ENCODE results near the gene CFAP97D1. TPM values are rescaled to one million over a fixed set of nuclear protein-coding genes. Genes with fewer than 3 reads are reported as not detected.

Gene CFAP97D1
- polyA plus RNA-seq, 1 experiment, result 0.02 TPM

- no peak for DNase-seq (ENCODE audit: low read depth, low spot score)
- CTCF ChIA-PET, result no interaction called here
- Histone ChIP-seq H3K27ac (ENCODE audit: low read depth, low read length) (no peak overlapping the region), H3K4me3 (ENCODE audit: low read depth, low read length) (no peak overlapping the region), H3K27me3 (ENCODE audit: control insufficient read depth, insufficient read depth, low read length) (no peaks in the 10 kb centered on the region), H3K9me3 (ENCODE audit: control insufficient read depth, insufficient read depth, low read length) (no peaks in the 10 kb centered on the region)
- no peak for TF ChIP-seq CTCF (IDR thresholded peaks at IDR 0.05; ENCODE audit: low read depth, low read length)
- POLR2A ChIA-PET, result no interaction called here
These were observed 30.0 kb downstream of the CFAP97D1 start for GRCh38 chr17:43810226-43810715.

GRCh38 chr17:43810823-43811222 lies 30.6 kb downstream of the CFAP97D1 start:
- no peak for TF ChIP-seq CTCF (IDR thresholded peaks at IDR 0.05; ENCODE audit: low read depth, low read length)
- Histone ChIP-seq H3K4me3 (ENCODE audit: low read depth, low read length) (no peak overlapping the region), H3K27me3 (ENCODE audit: control insufficient read depth, insufficient read depth, low read length) (no peaks in the 10 kb centered on the region), H3K27ac (ENCODE audit: low read depth, low read length) (no peak overlapping the region), H3K9me3 (ENCODE audit: control insufficient read depth, insufficient read depth, low read length) (no peaks in the 10 kb centered on the region)
- ChIA-PET POLR2A (no interaction called here), CTCF (no interaction called here)
- no peak for DNase-seq (ENCODE audit: low read depth, low spot score)

GRCh38 chr17:43812396-43813265 lies 32.4 kb downstream of the CFAP97D1 start:
- Histone ChIP-seq H3K27ac (ENCODE audit: low read depth, low read length) (no peak overlapping the region), H3K27me3 (ENCODE audit: control insufficient read depth, insufficient read depth, low read length) (no peaks in the 10 kb centered on the region), H3K9me3 (ENCODE audit: control insufficient read depth, insufficient read depth, low read length) (no peaks in the 10 kb centered on the region), H3K4me3 (ENCODE audit: low read depth, low read length) (no peak overlapping the region)
- POLR2A ChIA-PET, result no interaction called here
- TF ChIP-seq CTCF (IDR thresholded peaks at IDR 0.05; ENCODE audit: low read depth, low read length), result no peak
- CTCF ChIA-PET, result no interaction called here
- DNase-seq (ENCODE audit: low read depth, low spot score), result no peak

GRCh38 chr17:43813386-43813785 lies 33.2 kb downstream of the CFAP97D1 start:
- ChIA-PET POLR2A (no interaction called here), CTCF (no interaction called here)
- H3K27me3 ChIP-seq (ENCODE audit: control insufficient read depth, insufficient read depth, low read length), result no peaks in the 10 kb centered on the region
- no peak for TF ChIP-seq CTCF (IDR thresholded peaks at IDR 0.05; ENCODE audit: low read depth, low read length)
- H3K4me3 ChIP-seq (ENCODE audit: low read depth, low read length), result no peak overlapping the region
- no peaks in the 10 kb centered on the region for H3K9me3 ChIP-seq (ENCODE audit: control insufficient read depth, insufficient read depth, low read length)
- no peak for DNase-seq (ENCODE audit: low read depth, low spot score)
- no peak overlapping the region for H3K27ac ChIP-seq (ENCODE audit: low read depth, low read length)

GRCh38 chr17:43814026-43814425 lies 33.8 kb downstream of the CFAP97D1 start:
- CTCF ChIA-PET, result no interaction called here
- no peak for TF ChIP-seq CTCF (IDR thresholded peaks at IDR 0.05; ENCODE audit: low read depth, low read length)
- H3K27me3 ChIP-seq (ENCODE audit: control insufficient read depth, insufficient read depth, low read length), result no peaks in the 10 kb centered on the region
- H3K27ac ChIP-seq (ENCODE audit: low read depth, low read length), result no peak overlapping the region
- H3K4me3 ChIP-seq (ENCODE audit: low read depth, low read length), result no peak overlapping the region
- POLR2A ChIA-PET, result no interaction called here
- no peak for DNase-seq (ENCODE audit: low read depth, low spot score)
- no peaks in the 10 kb centered on the region for H3K9me3 ChIP-seq (ENCODE audit: control insufficient read depth, insufficient read depth, low read length)
